ENCODE data around the gene SNN. TPM values are rescaled to one million over a fixed set of nuclear protein-coding genes. Genes with fewer than 3 reads are reported as not detected.

Gene SNN
- total RNA-seq, 1 experiment from 2014 or later, result 27.4 TPM

DNA sequence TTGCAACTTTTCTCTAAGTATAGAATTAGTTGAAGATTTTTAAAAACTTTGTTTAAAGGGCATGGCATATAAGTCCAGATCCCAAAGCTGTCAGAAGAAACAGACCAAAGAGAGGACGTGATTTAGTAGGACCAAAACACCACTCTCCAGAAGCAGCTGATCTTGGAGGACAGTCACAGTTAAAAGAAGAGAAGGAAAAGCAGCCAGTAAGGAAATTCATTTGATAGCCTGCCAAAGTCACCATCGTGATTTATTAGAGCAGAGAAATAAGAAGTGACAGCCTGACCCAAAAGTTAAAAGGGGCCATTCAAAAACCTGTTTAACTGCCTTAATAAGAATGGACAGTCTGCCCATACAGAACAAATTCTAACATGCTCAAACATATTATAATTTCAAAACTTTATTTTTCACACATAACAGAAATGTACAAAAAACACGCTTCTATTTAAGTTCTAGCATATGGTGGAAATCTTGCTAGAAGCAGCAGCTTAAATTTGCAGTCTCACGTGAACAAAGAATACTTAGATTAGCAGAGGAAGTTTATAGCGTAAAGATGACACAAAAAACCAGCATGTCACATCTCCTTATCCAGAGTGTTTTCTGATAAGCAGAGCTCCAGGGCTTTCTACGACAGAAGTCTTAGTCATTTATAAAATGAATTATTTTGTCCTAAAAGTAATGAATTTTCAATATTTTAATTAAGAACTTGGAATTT lies 37.2 kb downstream of the SNN start:
- Histone ChIP-seq H3K9ac (ENCODE audit: low read length) (0 out of 2 replicates have a peak overlapping the region, but pooled peaks have one; percentile 56), H4K20me1 (ENCODE audit: insufficient read depth, low read depth, low read length) (no peaks in the 10 kb centered on the region), H3K9me3 (ENCODE audit: low read length) (no peaks in the 10 kb centered on the region), H3K79me2 (ENCODE audit: low read length) (peaks cover 54% of the 10 kb centered on the region), H3K36me3 (ENCODE audit: insufficient read depth, low read length) (peaks cover 39% of the 10 kb centered on the region), H3K27me3 (ENCODE audit: low read length) (no peaks in the 10 kb centered on the region), H2AFZ (ENCODE audit: low read length) (no peak overlapping the region), H3K9me2 (replicated peaks; ENCODE audit: insufficient read depth, low read length) (no peaks in the 10 kb centered on the region), H3K27ac (ENCODE audit: low read length) (peak overlapping the region; percentile 97), H3K4me2 (ENCODE audit: low read depth, low read length, poor library complexity, severe bottlenecking) (peak overlapping the region; percentile 78), H3K4me3 (ENCODE audit: low read length) (no peak overlapping the region; the same call in 1 of the 2 replicates), H3K4me1 (ENCODE audit: low read length) (peaks cover 36% of the 10 kb centered on the region)
- DNase-seq, result no peak

DNA sequence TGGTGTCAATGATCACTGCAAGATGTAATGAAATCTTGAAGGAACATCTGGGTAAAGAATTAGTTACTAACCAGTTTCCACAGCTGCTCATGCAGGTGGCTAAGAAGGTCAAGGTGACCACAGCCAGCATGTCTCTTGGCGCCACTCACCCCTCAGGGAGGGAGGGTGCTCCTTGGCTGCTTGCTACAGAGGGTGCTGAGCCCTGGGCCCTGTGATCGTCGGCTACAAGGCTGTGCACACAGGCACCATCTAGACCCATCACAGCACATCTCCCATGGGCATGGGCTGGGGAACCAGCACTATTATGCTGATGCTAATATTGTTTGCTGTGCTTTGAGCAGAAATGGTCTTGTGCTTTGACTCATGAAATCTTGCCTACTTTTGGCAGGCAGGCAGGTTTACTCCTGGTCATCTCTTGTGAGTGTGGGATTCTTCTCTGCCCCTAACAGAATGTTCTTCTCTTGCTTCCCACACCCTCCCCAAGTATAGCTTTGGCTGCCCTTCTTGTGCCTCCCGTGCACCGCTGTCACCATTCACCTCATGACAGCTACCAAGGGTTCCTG lies 38.0 kb downstream of the SNN start:
- Histone ChIP-seq H3K4me2 (ENCODE audit: low read depth, low read length, poor library complexity, severe bottlenecking) (peak overlapping the region; percentile 78), H3K4me3 (ENCODE audit: low read length) (peak overlapping the region; percentile 39), H3K79me2 (ENCODE audit: low read length) (peaks cover 54% of the 10 kb centered on the region)

DNA sequence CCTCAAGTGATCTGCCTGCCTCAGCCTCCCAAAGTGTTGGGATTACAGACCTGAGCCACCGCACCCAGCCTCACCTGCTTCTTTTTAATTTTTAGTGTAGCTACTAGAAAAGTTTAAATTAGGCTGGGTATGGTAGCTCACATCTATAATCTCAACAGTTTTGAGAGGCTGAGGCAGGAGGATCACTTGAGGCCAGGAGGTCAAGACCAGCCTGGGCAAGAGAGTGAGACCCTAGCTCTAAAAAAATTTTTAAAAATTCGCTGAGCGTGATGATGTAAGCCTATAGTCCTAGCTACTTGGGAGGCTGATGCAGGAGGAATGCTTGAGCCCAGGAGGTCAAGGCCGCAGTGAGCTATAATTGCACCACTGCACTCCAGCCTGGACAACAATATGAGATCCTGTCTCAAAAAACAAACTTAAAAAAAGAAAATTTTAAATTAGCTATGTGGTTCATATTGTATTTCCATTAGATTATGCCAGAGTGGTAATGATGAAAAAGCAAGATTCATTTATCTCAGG lies 39.5 kb downstream of the SNN start:
- Histone ChIP-seq H3K4me2 (ENCODE audit: low read depth, low read length, poor library complexity, severe bottlenecking) (no peak overlapping the region), H3K9ac (ENCODE audit: low read length) (no peak overlapping the region), H3K27ac (ENCODE audit: low read length) (peak overlapping the region; percentile 97), H3K79me2 (ENCODE audit: low read length) (peaks cover 56% of the 10 kb centered on the region), H3K4me1 (ENCODE audit: low read length) (peaks cover 45% of the 10 kb centered on the region), H3K27me3 (ENCODE audit: low read length) (no peaks in the 10 kb centered on the region), H4K20me1 (ENCODE audit: insufficient read depth, low read depth, low read length) (no peaks in the 10 kb centered on the region), H3K9me3 (ENCODE audit: low read length) (no peaks in the 10 kb centered on the region), H3K36me3 (ENCODE audit: insufficient read depth, low read length) (peaks cover 37% of the 10 kb centered on the region), H3K9me2 (replicated peaks; ENCODE audit: insufficient read depth, low read length) (no peaks in the 10 kb centered on the region), H3K4me3 (ENCODE audit: low read length) (no peak overlapping the region), H2AFZ (ENCODE audit: low read length) (no peak overlapping the region)
- DNase-seq, result no peak

More for the DNA sequence above, 38.0 kb downstream of the SNN start:
- Histone ChIP-seq H3K27me3 (ENCODE audit: low read length) (no peaks in the 10 kb centered on the region), H2AFZ (ENCODE audit: low read length) (no peak overlapping the region), H3K36me3 (ENCODE audit: insufficient read depth, low read length) (peaks cover 42% of the 10 kb centered on the region), H3K9ac (ENCODE audit: low read length) (peak overlapping the region; percentile 56), H3K27ac (ENCODE audit: low read length) (peak overlapping the region; percentile 97), H3K4me1 (ENCODE audit: low read length) (peaks cover 42% of the 10 kb centered on the region), H3K9me3 (ENCODE audit: low read length) (no peaks in the 10 kb centered on the region), H3K9me2 (replicated peaks; ENCODE audit: insufficient read depth, low read length) (no peaks in the 10 kb centered on the region), H4K20me1 (ENCODE audit: insufficient read depth, low read depth, low read length) (no peaks in the 10 kb centered on the region)
- peak; percentile 83 for DNase-seq

DNA sequence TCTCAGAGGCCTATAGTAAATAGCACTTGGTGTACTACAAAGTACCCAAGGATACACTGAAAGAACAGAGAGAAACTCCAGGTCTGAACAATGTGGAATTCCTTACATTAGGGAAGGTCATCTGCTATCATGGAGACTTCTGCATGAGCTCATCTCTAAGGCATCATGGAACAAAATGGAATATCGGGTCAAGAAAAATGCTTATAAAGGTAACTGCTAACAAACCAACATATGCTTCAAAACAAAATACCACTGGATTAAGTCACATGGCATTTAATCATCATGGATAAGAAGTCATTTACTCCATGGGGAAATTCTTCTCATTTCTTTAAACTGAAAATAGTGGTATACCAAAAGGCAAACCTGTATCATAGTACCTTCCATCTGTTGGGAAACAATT lies 40.2 kb downstream of the SNN start:
- H4K20me1 ChIP-seq (ENCODE audit: insufficient read depth, low read depth, low read length), result no peaks in the 10 kb centered on the region
- no peak for DNase-seq
- H2AFZ ChIP-seq (ENCODE audit: low read length), result no peak overlapping the region
- H3K4me1 ChIP-seq (ENCODE audit: low read length), result peaks cover 45% of the 10 kb centered on the region
- H3K79me2 ChIP-seq (ENCODE audit: low read length), result peaks cover 53% of the 10 kb centered on the region
- H3K36me3 ChIP-seq (ENCODE audit: insufficient read depth, low read length), result peaks cover 37% of the 10 kb centered on the region
- no peaks in the 10 kb centered on the region for H3K9me2 ChIP-seq (replicated peaks; ENCODE audit: insufficient read depth, low read length)
- H3K4me3 ChIP-seq (ENCODE audit: low read length), result no peak overlapping the region
- H3K27ac ChIP-seq (ENCODE audit: low read length), result peak overlapping the region; percentile 97; the same call in 1 of the 2 replicates
- H3K27me3 ChIP-seq (ENCODE audit: low read length), result no peaks in the 10 kb centered on the region
- no peak overlapping the region for H3K4me2 ChIP-seq (ENCODE audit: low read depth, low read length, poor library complexity, severe bottlenecking)
- no peak overlapping the region for H3K9ac ChIP-seq (ENCODE audit: low read length)
- no peaks in the 10 kb centered on the region for H3K9me3 ChIP-seq (ENCODE audit: low read length)

DNA sequence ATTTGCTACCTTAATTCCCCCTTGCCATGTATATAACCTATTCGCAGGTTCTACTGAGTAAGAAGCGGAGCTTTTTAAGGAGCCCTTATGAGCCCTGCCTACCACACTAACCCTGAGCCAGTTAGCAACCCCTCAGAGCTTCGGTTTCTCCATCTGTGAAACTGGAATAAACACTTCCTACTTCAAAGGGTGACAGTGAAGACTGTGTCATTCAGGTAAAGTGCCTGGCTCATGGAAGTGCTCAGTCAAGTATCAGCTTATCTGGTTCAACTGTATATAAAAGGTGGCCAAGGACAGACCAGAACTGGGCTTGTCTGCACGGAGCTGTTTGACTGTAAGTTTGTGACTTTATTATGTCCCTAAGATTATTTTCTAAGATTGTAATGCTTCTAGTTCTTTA lies 43.4 kb downstream of the SNN start:
- no peak overlapping the region for H3K9ac ChIP-seq (ENCODE audit: low read length)
- no peaks in the 10 kb centered on the region for H3K9me2 ChIP-seq (replicated peaks; ENCODE audit: insufficient read depth, low read length)
- H2AFZ ChIP-seq (ENCODE audit: low read length), result no peak overlapping the region
- H3K4me3 ChIP-seq (ENCODE audit: low read length), result no peak overlapping the region
- no peaks in the 10 kb centered on the region for H3K27me3 ChIP-seq (ENCODE audit: low read length)
- no peak for DNase-seq
- H3K36me3 ChIP-seq (ENCODE audit: insufficient read depth, low read length), result peaks cover 49% of the 10 kb centered on the region
- H3K79me2 ChIP-seq (ENCODE audit: low read length), result peaks cover 45% of the 10 kb centered on the region
- H3K27ac ChIP-seq (ENCODE audit: low read length), result no peak overlapping the region
- H3K9me3 ChIP-seq (ENCODE audit: low read length), result no peaks in the 10 kb centered on the region
- peaks cover 33% of the 10 kb centered on the region for H3K4me1 ChIP-seq (ENCODE audit: low read length)
- H4K20me1 ChIP-seq (ENCODE audit: insufficient read depth, low read depth, low read length), result no peaks in the 10 kb centered on the region; the same call in 1 of the 2 replicates
- H3K4me2 ChIP-seq (ENCODE audit: low read depth, low read length, poor library complexity, severe bottlenecking), result no peak overlapping the region

DNA sequence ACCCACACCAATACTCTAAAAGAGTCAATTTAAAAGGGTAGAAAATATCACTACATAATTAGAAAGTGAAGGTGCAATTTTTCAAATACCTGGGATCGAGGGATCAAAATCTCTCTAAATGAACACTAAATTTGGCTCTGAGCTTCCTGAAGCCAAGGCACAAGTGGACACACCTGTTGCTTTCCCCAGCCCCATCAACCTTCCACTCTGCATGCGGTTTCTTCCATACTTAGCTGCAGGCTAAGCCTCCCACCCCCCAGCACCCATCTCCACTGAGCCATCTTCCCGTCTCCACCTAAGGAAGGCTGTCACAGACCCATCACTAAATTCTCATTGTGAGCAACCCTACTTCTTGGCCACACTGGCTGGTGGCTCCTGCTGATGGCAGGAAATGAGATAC lies 43.9 kb downstream of the SNN start:
- H3K27ac ChIP-seq (ENCODE audit: low read length), result no peak overlapping the region
- H3K27me3 ChIP-seq (ENCODE audit: low read length), result no peaks in the 10 kb centered on the region
- H3K9me3 ChIP-seq (ENCODE audit: low read length), result no peaks in the 10 kb centered on the region
- no peak overlapping the region for H3K9ac ChIP-seq (ENCODE audit: low read length)
- no peak overlapping the region for H3K4me3 ChIP-seq (ENCODE audit: low read length)
- peaks cover 30% of the 10 kb centered on the region for H3K4me1 ChIP-seq (ENCODE audit: low read length)
- H2AFZ ChIP-seq (ENCODE audit: low read length), result no peak overlapping the region
- H3K36me3 ChIP-seq (ENCODE audit: insufficient read depth, low read length), result peaks cover 49% of the 10 kb centered on the region
- no peaks in the 10 kb centered on the region; the same call in 1 of the 2 replicates for H4K20me1 ChIP-seq (ENCODE audit: insufficient read depth, low read depth, low read length)
- no peak overlapping the region for H3K4me2 ChIP-seq (ENCODE audit: low read depth, low read length, poor library complexity, severe bottlenecking)
- no peaks in the 10 kb centered on the region for H3K9me2 ChIP-seq (replicated peaks; ENCODE audit: insufficient read depth, low read length)
- peaks cover 46% of the 10 kb centered on the region for H3K79me2 ChIP-seq (ENCODE audit: low read length)
- no peak for DNase-seq

DNA sequence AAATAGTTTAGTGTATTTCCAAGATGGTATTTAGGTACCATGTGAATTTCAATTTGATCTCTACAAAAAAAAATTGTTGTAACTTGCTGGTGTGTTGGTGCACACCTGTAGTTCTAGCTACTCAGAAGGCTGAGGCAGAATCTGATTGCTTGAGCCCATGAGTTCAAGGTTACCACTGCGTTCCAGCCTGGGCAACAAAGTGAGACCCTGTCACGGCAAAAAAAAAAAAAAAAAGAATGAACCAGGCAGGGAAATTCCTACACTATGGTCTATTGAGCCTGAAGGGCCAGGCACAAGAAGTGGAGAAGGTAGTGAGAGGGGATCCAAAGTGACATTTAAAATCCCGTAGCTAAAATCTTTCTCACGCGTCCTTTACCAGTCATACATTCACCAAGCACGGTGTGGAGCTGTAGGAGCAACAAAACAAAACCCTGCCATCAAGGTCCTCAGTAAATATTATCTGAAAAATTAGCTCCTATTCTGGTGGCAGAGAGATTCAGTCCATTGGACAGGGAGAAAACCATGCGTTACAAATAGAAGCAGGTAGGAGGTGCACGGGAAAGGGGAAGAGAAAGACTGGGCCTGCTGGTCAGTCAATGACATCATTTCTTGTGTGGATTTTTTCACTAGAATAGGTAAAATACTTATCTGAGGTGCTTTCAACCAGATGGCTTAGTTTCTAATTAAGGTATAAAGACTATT lies 47.1 kb downstream of the SNN start:
- Histone ChIP-seq H3K27me3 (ENCODE audit: low read length) (no peaks in the 10 kb centered on the region), H3K9ac (ENCODE audit: low read length) (no peak overlapping the region), H3K36me3 (ENCODE audit: insufficient read depth, low read length) (peaks cover 33% of the 10 kb centered on the region), H3K27ac (ENCODE audit: low read length) (peak overlapping the region; percentile 65), H3K79me2 (ENCODE audit: low read length) (peaks cover 47% of the 10 kb centered on the region), H3K9me2 (replicated peaks; ENCODE audit: insufficient read depth, low read length) (no peaks in the 10 kb centered on the region), H3K4me1 (ENCODE audit: low read length) (peaks cover 44% of the 10 kb centered on the region), H2AFZ (ENCODE audit: low read length) (no peak overlapping the region), H3K9me3 (ENCODE audit: low read length) (no peaks in the 10 kb centered on the region), H4K20me1 (ENCODE audit: insufficient read depth, low read depth, low read length) (no peaks in the 10 kb centered on the region; the same call in 1 of the 2 replicates), H3K4me3 (ENCODE audit: low read length) (no peak overlapping the region), H3K4me2 (ENCODE audit: low read depth, low read length, poor library complexity, severe bottlenecking) (no peak overlapping the region)
- DNase-seq, result no peak

DNA sequence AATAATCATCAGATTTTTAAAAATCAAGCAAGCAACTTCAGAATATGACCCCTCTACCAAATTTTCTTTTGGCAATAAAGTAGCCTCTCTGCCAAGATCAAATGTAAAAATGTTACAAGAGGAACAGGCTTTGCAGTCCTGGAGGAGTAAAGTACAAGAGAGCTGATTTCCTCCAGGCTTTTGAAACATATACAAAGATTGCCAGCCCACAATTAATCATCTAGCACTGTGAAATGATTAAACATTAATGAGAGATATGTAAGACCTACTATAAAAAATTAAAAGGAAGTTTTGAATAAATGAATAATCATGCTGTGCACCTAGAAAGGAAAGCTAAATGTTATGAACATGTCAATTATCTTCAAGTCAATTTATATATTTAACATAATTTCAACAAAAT lies 48.1 kb downstream of the SNN start:
- Histone ChIP-seq H3K79me2 (ENCODE audit: low read length) (peaks cover 42% of the 10 kb centered on the region), H3K27ac (ENCODE audit: low read length) (peak overlapping the region; percentile 65), H3K9me2 (replicated peaks; ENCODE audit: insufficient read depth, low read length) (no peaks in the 10 kb centered on the region), H3K4me2 (ENCODE audit: low read depth, low read length, poor library complexity, severe bottlenecking) (no peak overlapping the region), H4K20me1 (ENCODE audit: insufficient read depth, low read depth, low read length) (no peaks in the 10 kb centered on the region; the same call in 1 of the 2 replicates), H3K36me3 (ENCODE audit: insufficient read depth, low read length) (peaks cover 29% of the 10 kb centered on the region), H3K9ac (ENCODE audit: low read length) (0 out of 2 replicates have a peak overlapping the region, but pooled peaks have one; percentile 16), H3K4me1 (ENCODE audit: low read length) (peaks cover 36% of the 10 kb centered on the region), H3K27me3 (ENCODE audit: low read length) (no peaks in the 10 kb centered on the region), H3K9me3 (ENCODE audit: low read length) (no peaks in the 10 kb centered on the region), H3K4me3 (ENCODE audit: low read length) (no peak overlapping the region), H2AFZ (ENCODE audit: low read length) (no peak overlapping the region)
- DNase-seq, result no peak
